ENCODE results near the gene ROPN1L.
"Not testable (repeated sequence)": the region's sequence is repeated elsewhere in the genome, so short reads cannot be mapped to it uniquely, and the experiment has no call there.

Gene ROPN1L

GRCh38 chr5:10441083-10441991, at the start of gene ROPN1L:
Gene ROPN1L, plus strand, starts transcription at chr5:10441879. Its CDS starts 289 bp downstream, at chr5:10442168.
- peaks cover 2 to 38% (median 20%) of the 10 kb centered on the region in 5 donors for H3K4me1 ChIP-seq (ENCODE audit: control insufficient read depth in 5 of 5, insufficient read depth in 5 of 5, low read length in 5 of 5)
- H3K9me3 ChIP-seq (ENCODE audit: control insufficient read depth in 5 of 5, low read length in 5 of 5): no peaks in the 10 kb centered on the region
- H3K36me3 ChIP-seq (ENCODE audit: control insufficient read depth in 5 of 5, insufficient read depth in 5 of 5, low read length in 5 of 5): peaks cover 0 to 12% (median 5%) of the 10 kb centered on the region in 5 donors
- H3K4me3 ChIP-seq (ENCODE audit: low read depth in 1 of 5, low read length in 5 of 5): peak within 1 kb of the TSS; percentile 73 to 84 (median 81)
- peak within 1 kb of the TSS in 4 of 5 donors; percentile 34 to 85 (median 76) for H3K9ac ChIP-seq (ENCODE audit: low read length in 5 of 5)
- H3K27me3 ChIP-seq (ENCODE audit: control insufficient read depth in 5 of 5, insufficient read depth in 4 of 5, low read length in 5 of 5): no peaks in the 10 kb centered on the region
- peak within 1 kb of the TSS; percentile 69 for H3K27ac ChIP-seq (ENCODE audit: low read depth, low read length)

GRCh38 chr5:10392567-10393328, 48.9 kb upstream of the ROPN1L start:
- not testable (repeated sequence) for H3K27me3 ChIP-seq (ENCODE audit: control insufficient read depth in 5 of 5, insufficient read depth in 4 of 5, low read length in 5 of 5)

GRCh38 chr5:10393491-10393890, 48.2 kb upstream of the ROPN1L start:
- no peaks in the 10 kb centered on the region for H3K9me3 ChIP-seq (ENCODE audit: control insufficient read depth in 5 of 5, low read length in 5 of 5)
- H3K27ac ChIP-seq (ENCODE audit: low read depth, low read length): no peak overlapping the region
- H3K9ac ChIP-seq (ENCODE audit: low read length in 5 of 5): peak overlapping the region in 1 of 5 donors; percentile 30
- no peaks in the 10 kb centered on the region for H3K27me3 ChIP-seq (ENCODE audit: control insufficient read depth in 5 of 5, insufficient read depth in 4 of 5, low read length in 5 of 5)
- no peaks in the 10 kb centered on the region for H3K4me1 ChIP-seq (ENCODE audit: control insufficient read depth in 5 of 5, insufficient read depth in 5 of 5, low read length in 5 of 5)
- H3K36me3 ChIP-seq (ENCODE audit: control insufficient read depth in 5 of 5, insufficient read depth in 5 of 5, low read length in 5 of 5): peaks cover 42 to 81% (median 63%) of the 10 kb centered on the region in 5 donors
- no peak overlapping the region for H3K4me3 ChIP-seq (ENCODE audit: low read depth in 1 of 5, low read length in 5 of 5)

More at GRCh38 chr5:10392567-10393328, 48.9 kb upstream of the ROPN1L start:
- H3K4me3 ChIP-seq (ENCODE audit: low read depth in 1 of 5, low read length in 5 of 5); H3K27ac ChIP-seq (ENCODE audit: low read depth, low read length); H3K9ac ChIP-seq (ENCODE audit: low read length in 5 of 5); H3K9me3 ChIP-seq (ENCODE audit: control insufficient read depth in 5 of 5, low read length in 5 of 5); H3K4me1 ChIP-seq (ENCODE audit: control insufficient read depth in 5 of 5, insufficient read depth in 5 of 5, low read length in 5 of 5): not testable (repeated sequence)
- peaks cover 38 to 78% (median 63%) of the 10 kb centered on the region in 5 donors for H3K36me3 ChIP-seq (ENCODE audit: control insufficient read depth in 5 of 5, insufficient read depth in 5 of 5, low read length in 5 of 5)

DNA sequence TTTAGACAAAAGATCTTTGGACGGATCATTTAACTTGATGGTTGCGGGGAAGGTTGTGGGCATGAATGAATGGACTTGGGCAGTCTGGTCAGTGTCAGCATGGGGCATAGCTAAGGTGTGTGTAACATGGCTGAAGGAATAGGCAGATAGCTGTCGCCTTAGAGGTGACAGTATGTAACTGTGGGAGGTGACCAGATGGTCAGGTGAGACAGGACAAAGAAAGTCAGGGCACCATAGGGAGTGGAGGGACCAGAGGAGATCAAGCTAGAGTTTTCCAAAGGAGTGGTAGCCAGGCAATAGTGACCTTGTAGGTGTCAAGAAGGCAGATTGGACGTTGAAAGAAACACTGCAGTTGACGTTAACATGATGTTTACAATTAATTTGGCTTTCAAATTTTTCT, 45.1 kb upstream of the ROPN1L start:
- Histone ChIP-seq H3K4me1 (ENCODE audit: control insufficient read depth in 5 of 5, insufficient read depth in 5 of 5, low read length in 5 of 5) (peaks cover 0 to 14% (median 4%) of the 10 kb centered on the region in 5 donors), H3K9ac (ENCODE audit: low read length in 5 of 5) (no peak overlapping the region), H3K27ac (ENCODE audit: low read depth, low read length) (no peak overlapping the region), H3K9me3 (ENCODE audit: control insufficient read depth in 5 of 5, low read length in 5 of 5) (no peaks in the 10 kb centered on the region), H3K36me3 (ENCODE audit: control insufficient read depth in 5 of 5, insufficient read depth in 5 of 5, low read length in 5 of 5) (peaks cover 32 to 57% (median 45%) of the 10 kb centered on the region in 5 donors), H3K27me3 (ENCODE audit: control insufficient read depth in 5 of 5, insufficient read depth in 4 of 5, low read length in 5 of 5) (no peaks in the 10 kb centered on the region), H3K4me3 (ENCODE audit: low read depth in 1 of 5, low read length in 5 of 5) (no peak overlapping the region)

- no peaks in the 10 kb centered on the region for H3K27me3 ChIP-seq (ENCODE audit: control insufficient read depth in 5 of 5, insufficient read depth in 4 of 5, low read length in 5 of 5)
- H3K4me1 ChIP-seq (ENCODE audit: control insufficient read depth in 5 of 5, insufficient read depth in 5 of 5, low read length in 5 of 5): peaks cover 0 to 14% (median 4%) of the 10 kb centered on the region in 5 donors
- H3K36me3 ChIP-seq (ENCODE audit: control insufficient read depth in 5 of 5, insufficient read depth in 5 of 5, low read length in 5 of 5): peaks cover 46 to 60% (median 48%) of the 10 kb centered on the region in 5 donors
- no peak overlapping the region for H3K9ac ChIP-seq (ENCODE audit: low read length in 5 of 5)
- H3K27ac ChIP-seq (ENCODE audit: low read depth, low read length): peak overlapping the region; percentile 56
- H3K4me3 ChIP-seq (ENCODE audit: low read depth in 1 of 5, low read length in 5 of 5): no peak overlapping the region
- no peaks in the 10 kb centered on the region for H3K9me3 ChIP-seq (ENCODE audit: control insufficient read depth in 5 of 5, low read length in 5 of 5)
These were observed 41.8 kb upstream of the ROPN1L start for GRCh38 chr5:10399839-10400238.

DNA sequence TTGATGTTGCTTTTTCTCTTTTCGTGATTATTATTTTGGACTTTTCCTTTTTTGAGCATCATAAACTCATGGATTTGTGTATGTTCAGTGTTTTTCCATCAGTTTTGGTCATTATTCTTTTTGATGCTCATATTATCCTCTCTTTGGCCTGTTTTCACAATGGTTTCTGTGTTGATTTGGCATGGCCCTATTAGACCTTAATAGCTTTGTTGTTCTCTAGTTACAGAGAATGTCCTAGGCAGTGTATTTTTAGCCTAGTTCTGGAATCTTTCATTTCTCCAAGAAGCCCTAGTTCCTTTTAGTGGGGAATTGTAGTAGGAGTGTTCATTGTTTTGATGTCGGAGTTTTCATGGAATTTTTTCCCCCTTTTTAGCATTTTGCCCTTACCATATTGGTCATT, 41.3 kb upstream of the ROPN1L start:
- Histone ChIP-seq H3K9ac (ENCODE audit: low read length in 5 of 5) (peak overlapping the region in 2 of 5 donors; percentile 39 to 42), H3K27ac (ENCODE audit: low read depth, low read length) (peak overlapping the region; percentile 56), H3K4me1 (ENCODE audit: control insufficient read depth in 5 of 5, insufficient read depth in 5 of 5, low read length in 5 of 5) (peaks cover 0 to 14% (median 4%) of the 10 kb centered on the region in 5 donors), H3K36me3 (ENCODE audit: control insufficient read depth in 5 of 5, insufficient read depth in 5 of 5, low read length in 5 of 5) (peaks cover 46 to 60% (median 51%) of the 10 kb centered on the region in 5 donors), H3K4me3 (ENCODE audit: low read depth in 1 of 5, low read length in 5 of 5) (no peak overlapping the region), H3K9me3 (ENCODE audit: control insufficient read depth in 5 of 5, low read length in 5 of 5) (no peaks in the 10 kb centered on the region), H3K27me3 (ENCODE audit: control insufficient read depth in 5 of 5, insufficient read depth in 4 of 5, low read length in 5 of 5) (no peaks in the 10 kb centered on the region)

- peak overlapping the region; percentile 56 for H3K27ac ChIP-seq (ENCODE audit: low read depth, low read length)
These were observed 40.8 kb upstream of the ROPN1L start for GRCh38 chr5:10400831-10401230.

GRCh38 chr5:10401498-10401897, 40.2 kb upstream of the ROPN1L start:
- peaks cover 45 to 60% (median 50%) of the 10 kb centered on the region in 5 donors for H3K36me3 ChIP-seq (ENCODE audit: control insufficient read depth in 5 of 5, insufficient read depth in 5 of 5, low read length in 5 of 5)
- H3K9ac ChIP-seq (ENCODE audit: low read length in 5 of 5): peak overlapping the region in 1 of 5 donors; percentile 35
- H3K4me1 ChIP-seq (ENCODE audit: control insufficient read depth in 5 of 5, insufficient read depth in 5 of 5, low read length in 5 of 5): peaks cover 0 to 14% (median 4%) of the 10 kb centered on the region in 5 donors
- H3K4me3 ChIP-seq (ENCODE audit: low read depth in 1 of 5, low read length in 5 of 5): no peak overlapping the region
- no peaks in the 10 kb centered on the region for H3K27me3 ChIP-seq (ENCODE audit: control insufficient read depth in 5 of 5, insufficient read depth in 4 of 5, low read length in 5 of 5)
- peak overlapping the region; percentile 56 for H3K27ac ChIP-seq (ENCODE audit: low read depth, low read length)
- H3K9me3 ChIP-seq (ENCODE audit: control insufficient read depth in 5 of 5, low read length in 5 of 5): no peaks in the 10 kb centered on the region

More at GRCh38 chr5:10400831-10401230, 40.8 kb upstream of the ROPN1L start:
- H3K9me3 ChIP-seq (ENCODE audit: control insufficient read depth in 5 of 5, low read length in 5 of 5): no peaks in the 10 kb centered on the region
- H3K36me3 ChIP-seq (ENCODE audit: control insufficient read depth in 5 of 5, insufficient read depth in 5 of 5, low read length in 5 of 5): peaks cover 45 to 60% (median 50%) of the 10 kb centered on the region in 5 donors
- H3K9ac ChIP-seq (ENCODE audit: low read length in 5 of 5): peak overlapping the region in 2 of 5 donors; percentile 1 to 39
- peaks cover 0 to 14% (median 4%) of the 10 kb centered on the region in 5 donors for H3K4me1 ChIP-seq (ENCODE audit: control insufficient read depth in 5 of 5, insufficient read depth in 5 of 5, low read length in 5 of 5)
- no peaks in the 10 kb centered on the region for H3K27me3 ChIP-seq (ENCODE audit: control insufficient read depth in 5 of 5, insufficient read depth in 4 of 5, low read length in 5 of 5)
- H3K4me3 ChIP-seq (ENCODE audit: low read depth in 1 of 5, low read length in 5 of 5): no peak overlapping the region

DNA sequence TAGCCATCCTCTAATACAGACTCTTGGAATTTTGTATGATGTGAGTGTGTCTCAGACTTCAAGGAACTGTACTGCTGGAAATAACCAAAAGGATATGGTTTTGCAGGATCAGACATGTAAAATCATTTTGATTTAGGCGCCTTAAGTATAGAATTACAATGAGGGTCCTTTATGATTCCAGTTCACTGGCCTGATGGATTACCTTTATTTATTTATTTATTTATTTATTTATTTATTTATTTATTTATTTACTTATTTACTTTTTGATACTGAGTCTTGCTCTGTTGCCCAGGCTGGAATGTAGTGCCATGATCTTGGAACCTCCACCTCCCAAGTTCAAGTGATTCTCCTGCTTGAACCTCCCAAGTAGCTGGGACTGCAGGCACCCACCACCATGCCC, 37.9 kb upstream of the ROPN1L start:
- no peak overlapping the region for H3K27ac ChIP-seq (ENCODE audit: low read depth, low read length)
- no peak overlapping the region for H3K4me3 ChIP-seq (ENCODE audit: low read depth in 1 of 5, low read length in 5 of 5)
- H3K4me1 ChIP-seq (ENCODE audit: control insufficient read depth in 5 of 5, insufficient read depth in 5 of 5, low read length in 5 of 5): peaks cover 0 to 14% (median 4%) of the 10 kb centered on the region in 5 donors
- no peak overlapping the region for H3K9ac ChIP-seq (ENCODE audit: low read length in 5 of 5)
- no peaks in the 10 kb centered on the region for H3K27me3 ChIP-seq (ENCODE audit: control insufficient read depth in 5 of 5, insufficient read depth in 4 of 5, low read length in 5 of 5)
- peaks cover 47 to 68% (median 59%) of the 10 kb centered on the region in 5 donors for H3K36me3 ChIP-seq (ENCODE audit: control insufficient read depth in 5 of 5, insufficient read depth in 5 of 5, low read length in 5 of 5)
- H3K9me3 ChIP-seq (ENCODE audit: control insufficient read depth in 5 of 5, low read length in 5 of 5): no peaks in the 10 kb centered on the region

Measured in subcutaneous abdominal adipose tissue (tissue), 5 donors.